IMR-90 (cell line): Measurements from ENCODE around the gene ALDOA. TPM values are rescaled to one million over a fixed set of nuclear protein-coding genes. Genes with fewer than 3 reads are reported as not detected.
"Not testable (repeated sequence)": the region's sequence is repeated elsewhere in the genome, so short reads cannot be mapped to it uniquely, and the experiment has no call there.

Experiments
- ATAC-seq: fragments of 200-7000 bp; cut with Tn5 transposase; 2 replicates; pipeline ENCODE4 v1.9.1; 2020; ENCODE audit warnings: low read depth, mild to moderate bottlenecking, moderate library complexity
- BruUV-seq: library from RNA; stranded (reverse); fragments of 400-500 nt; replicated peaks from 2 replicates; lab custom pipeline; 2021; lab: Mats Ljungman, UMichigan
- CTCF ChIA-PET: fragments of 300-600 bp; formaldehyde crosslinking; extraction: SDS; loops from one replicate; lab custom pipeline; 2021; ENCODE audit warnings: antibody characterized with exemption; lab: Yijun Ruan, JAX
- POLR2A ChIA-PET: fragments of 300-600 bp; sonication (Branson Sonifier 250); formaldehyde crosslinking; loops from one replicate; lab custom pipeline; 2022; ENCODE audit warnings: antibody characterized with exemption; ENCODE audit not compliant: unreplicated experiment; lab: Charles Lee
- DNase-seq: peaks from one replicate; pipeline ENCODE4 v3.0.0; 2013
- H2AFZ ChIP-seq: replicated peaks from 2 replicates; pipeline ENCODE3; 2013; ENCODE audit warnings: low read length, mild to moderate bottlenecking; ENCODE audit not compliant: poor library complexity
- H2AK5ac ChIP-seq: 2 replicates; pipeline ENCODE4 v1.6.1; 2013; ENCODE audit warnings: low read depth, low read length, inconsistent platforms
- H2AK9ac ChIP-seq: replicated peaks from 2 replicates; pipeline ENCODE3; 2013; ENCODE audit warnings: mild to moderate bottlenecking, low read depth, low read length, moderate library complexity; ENCODE audit not compliant: poor library complexity
- H2BK120ac ChIP-seq: 2 replicates; pipeline ENCODE4 v1.6.1; 2013; ENCODE audit warnings: low read depth, low read length, inconsistent platforms
- H2BK15ac ChIP-seq: 3 replicates; pipeline ENCODE4 v1.6.1; 2013; ENCODE audit warnings: low read depth, low read length, inconsistent platforms
- H2BK20ac ChIP-seq: 2 replicates; pipeline ENCODE4 v1.6.1; 2013; ENCODE audit warnings: low read depth, mild to moderate bottlenecking, inconsistent platforms, low read length, moderate library complexity
- H2BK5ac ChIP-seq: 2 replicates; pipeline ENCODE4 v1.6.1; 2013; ENCODE audit warnings: mild to moderate bottlenecking, low read depth, low read length, inconsistent platforms; ENCODE audit not compliant: poor library complexity, severe bottlenecking
- H3K14ac ChIP-seq: replicated peaks from 2 replicates; pipeline ENCODE4 v1.6.1; 2013; ENCODE audit warnings: low read depth, low read length, inconsistent platforms
- H3K18ac ChIP-seq: 2 replicates; pipeline ENCODE4 v1.6.1; 2013; ENCODE audit warnings: low read depth, low read length, control low read depth
- H3K23ac ChIP-seq: 2 replicates; pipeline ENCODE4 v1.6.1; 2013; ENCODE audit warnings: low read depth, low read length, inconsistent platforms
- H3K27ac ChIP-seq: 2 replicates; pipeline ENCODE4 v1.5.1; 2013; ENCODE audit warnings: mild to moderate bottlenecking, control low read depth, low read length; ENCODE audit not compliant: insufficient read depth
- H3K27me3 ChIP-seq: 2 replicates; pipeline ENCODE4 v1.6.1; 2013; ENCODE audit warnings: low read length; ENCODE audit not compliant: control insufficient read depth, insufficient read depth
- H3K36me3 ChIP-seq: 2 replicates; pipeline ENCODE4 v1.6.1; 2013; ENCODE audit warnings: low read length, mixed read lengths; ENCODE audit not compliant: control insufficient read depth, insufficient read depth
- H3K4ac ChIP-seq: 2 replicates; pipeline ENCODE4 v1.6.1; 2013; ENCODE audit warnings: low read depth, low read length, inconsistent platforms
- H3K4me1 ChIP-seq: 2 replicates; pipeline ENCODE4 v1.6.1; 2013; ENCODE audit warnings: low read length, mixed read lengths; ENCODE audit not compliant: control insufficient read depth, insufficient read depth
- H3K4me2 ChIP-seq: 2 replicates; pipeline ENCODE4 v1.6.1; 2013; ENCODE audit warnings: low read depth, mild to moderate bottlenecking, control low read depth, low read length, moderate library complexity
- H3K4me3 ChIP-seq: 2 replicates; pipeline ENCODE4 v1.5.1; 2013; ENCODE audit warnings: low read depth, mild to moderate bottlenecking, control low read depth, low read length, moderate library complexity; ENCODE audit not compliant: insufficient read depth
- H3K56ac ChIP-seq: 2 replicates; pipeline ENCODE4 v1.6.1; 2013; ENCODE audit warnings: low read length, inconsistent platforms; ENCODE audit not compliant: insufficient read depth; ENCODE audit errors: extremely low read depth
- H3K79me1 ChIP-seq, 2 experiments: 2 replicates each; pipeline ENCODE4 v1.6.1; 2013; ENCODE audit warnings: low read length in 2 of 2, inconsistent platforms in 1 of 2, low read depth in 1 of 2
- H3K9ac ChIP-seq: 2 replicates; pipeline ENCODE4 v1.6.1; 2013; ENCODE audit warnings: low read depth, low read length, control low read depth
- H3K9me1 ChIP-seq: 2 replicates; pipeline ENCODE4 v1.6.1; 2013; ENCODE audit warnings: low read length, inconsistent platforms; ENCODE audit not compliant: insufficient read depth
- H3K9me3 ChIP-seq: 2 replicates; pipeline ENCODE4 v1.6.1; 2013; ENCODE audit warnings: low read length; ENCODE audit not compliant: control insufficient read depth, insufficient read depth
- H4K20me1 ChIP-seq: 2 replicates; pipeline ENCODE4 v1.6.1; 2013; ENCODE audit warnings: low read length, inconsistent platforms; ENCODE audit not compliant: insufficient read depth
- H4K5ac ChIP-seq: 2 replicates; pipeline ENCODE4 v1.6.1; 2013; ENCODE audit warnings: mild to moderate bottlenecking, low read depth, low read length, control low read depth
- H4K8ac ChIP-seq, 2 experiments: 2 replicates each; pipeline ENCODE4 v1.6.1; 2013; ENCODE audit warnings: low read depth in 2 of 2, low read length in 2 of 2, control low read depth in 1 of 2, inconsistent platforms in 1 of 2
- H4K91ac ChIP-seq: 2 replicates; pipeline ENCODE4 v1.6.1; 2013; ENCODE audit warnings: low read depth, low read length, inconsistent platforms; ENCODE audit not compliant: insufficient read depth
- WGBS, 2 experiments: methylation state at CpG; one replicate each; pipeline versions ENCODE4 v1.1.5 to v1.1.7; 2013; ENCODE audit warnings: missing lambda C conversion rate in 2 of 2; ENCODE audit not compliant: insufficient read length in 1 of 2; ENCODE audit errors: extremely low coverage in 2 of 2; 5-methylcytosine and 5-hydroxymethylcytosine counted together
- dilution Hi-C: fragments of 300-500 bp; cut with HindIII; formaldehyde crosslinking; loops from one replicate; pipeline ENCODE4 v1.14.3; 2018; ENCODE audit warnings: low sequenced_read_pairs; ENCODE audit not compliant: unreplicated experiment
- in situ Hi-C: fragments of 300-500 bp; cut with MboI; formaldehyde crosslinking; loops from 3 replicates; pipeline ENCODE4 v1.14.3; 2019; ENCODE audit warnings: low sequenced_read_pairs, inconsistent platforms, mixed read lengths
- intact Hi-C: fragments of 100-400 bp; cut with micrococcal nuclease; formaldehyde crosslinking; loops from 2 replicates; pipeline ENCODE4 v1.10.0; 2022
- polyA plus RNA-seq, 3 experiments: library from polyadenylated mRNA; depleted of rRNA; stranded (reverse); fragments of >200 nt; gene quantifications; 2 replicates each; pipeline ENCODE4 v1.2.3, GENCODE V29; 2012; ENCODE audit warnings: low replicate concordance in 1 of 3
- total RNA-seq: library from RNA; depleted of rRNA; stranded (reverse); fragments of >200 nt; gene quantifications from 2 replicates; pipeline ENCODE4 v1.2.3, GENCODE V29; 2012

The ALDOA gene
- total and polyA plus RNA-seq, 2 of the 4 experiments (the other 2 are of a cell fraction), result 1,697 to 1,990 TPM

GRCh38 chr16:30114833-30115232 is 49.3 kb downstream of the ALDOA start:
- dilution Hi-C loops, H3K27me3 ChIP-seq, H3K14ac ChIP-seq, H2BK5ac ChIP-seq, H2BK120ac ChIP-seq, H4K20me1 ChIP-seq, H3K4me1 ChIP-seq, H3K79me1 ChIP-seq, CTCF ChIA-PET, H4K8ac ChIP-seq, H3K4ac ChIP-seq, in situ Hi-C loops, H3K9me1 ChIP-seq, H4K5ac ChIP-seq, H3K23ac ChIP-seq, DNase-seq, H3K56ac ChIP-seq, H2BK20ac ChIP-seq, ATAC-seq, H3K18ac ChIP-seq, H3K9ac ChIP-seq, BruUV-seq, H4K91ac ChIP-seq, H3K4me3 ChIP-seq, H3K4me2 ChIP-seq, H2BK15ac ChIP-seq, H3K9me3 ChIP-seq, H2AFZ ChIP-seq, H2AK5ac ChIP-seq, H3K27ac ChIP-seq, H2AK9ac ChIP-seq: not testable (repeated sequence)
- H3K36me3 ChIP-seq, result peaks cover 48% of the 10 kb centered on the region
- 91% methylated on average over 4 of the region's 7 CpGs; no CpG with 5 or more reads in 1 of the 2 experiments for WGBS, 2 experiments
- intact Hi-C loops, result loop anchor here (5.0 kb wide), 1 partner anchor 297 kb away; no protein-coding TSS in a partner anchor
- POLR2A ChIA-PET, result interaction anchor here (0.6 kb wide), 1 partner anchor 10 kb away, joined by 7 read pairs; no protein-coding TSS in a partner anchor
